Measurements from ENCODE around the gene NUP54. TPM values are rescaled to one million over a fixed set of nuclear protein-coding genes. Genes with fewer than 3 reads are reported as not detected.

NUP54 gene
- total RNA-seq, 4 donors from 2014 or later = 27.4 to 36.5 (median 31.0) TPM

GRCh38 chr4:76095568-76095967 is 52.6 kb downstream of the NUP54 start:
- no peak overlapping the region for H3K4me3 ChIP-seq (ENCODE audit: low read depth, poor library complexity, severe bottlenecking)
- no peak for TF ChIP-seq CTCF (IDR thresholded peaks at IDR 0.05)
- TF ChIP-seq POLR2A (IDR thresholded peaks at IDR 0.05) = no peak
- intact Hi-C loops (cut with DNase I; ENCODE audit: low total_unique reads) = no loop called here
- no peak for DNase-seq (ENCODE audit: low spot score in 2 of 2)

- 66 to 67% methylated on average over 2 of the region's 2 CpGs for WGBS, 2 donors
- H3K4me3 ChIP-seq (ENCODE audit: low read depth, poor library complexity, severe bottlenecking) = no peak overlapping the region
- intact Hi-C loops (cut with DNase I; ENCODE audit: low total_unique reads) = no loop called here
- DNase-seq (ENCODE audit: low spot score in 2 of 2) = no peak
- TF ChIP-seq POLR2A (IDR thresholded peaks at IDR 0.05) (no peak), CTCF (IDR thresholded peaks at IDR 0.05) (no peak)
These were observed 57.1 kb downstream of the NUP54 start for GRCh38 chr4:76091052-76091451.

DNA sequence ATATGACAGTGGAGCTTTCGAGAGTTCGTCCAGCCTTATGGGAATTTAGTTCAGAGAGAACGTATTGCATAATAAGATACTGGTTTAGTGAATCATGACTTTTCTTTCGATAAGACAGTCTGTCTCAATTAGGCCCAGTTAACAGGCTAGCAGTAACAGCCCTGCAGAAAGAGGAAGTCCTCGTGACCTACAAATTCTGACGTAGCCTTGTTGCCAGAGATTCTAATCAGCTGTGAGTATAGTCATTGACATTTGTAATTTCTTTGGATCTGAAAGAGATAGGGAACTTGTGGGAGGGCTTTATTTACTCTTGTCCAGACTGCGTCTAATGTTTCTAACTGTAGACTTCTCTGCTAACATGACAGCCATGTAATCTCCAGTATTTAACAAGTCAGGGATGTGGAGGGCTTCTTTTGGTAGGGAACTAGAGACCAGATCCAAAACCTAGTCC is 57.9 kb downstream of the NUP54 start:
- peak in 1 of 2 donors; percentile 65 for DNase-seq (ENCODE audit: low spot score in 2 of 2)

DNA sequence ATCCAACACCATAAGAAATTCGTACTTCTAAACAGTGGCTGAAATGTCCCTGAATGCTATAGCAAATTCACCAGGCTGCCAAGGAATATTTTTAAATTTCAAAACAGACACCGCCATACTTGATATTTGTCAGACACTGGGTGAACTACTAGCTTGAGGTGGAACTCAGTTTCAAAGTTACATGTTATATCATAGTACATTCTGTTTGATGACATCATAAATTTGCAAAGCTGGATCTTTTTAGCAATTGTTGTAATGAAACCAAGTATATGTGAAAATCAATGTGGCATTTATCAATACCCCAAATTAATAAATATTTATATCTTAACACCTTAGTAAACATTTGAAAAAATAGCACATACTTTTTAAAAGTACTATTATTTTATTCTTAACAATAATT is 59.5 kb downstream of the NUP54 start:
- no peak for DNase-seq (ENCODE audit: low spot score in 2 of 2)
- 90 to 94% methylated on average over 2 of the region's 2 CpGs for WGBS, 2 donors
- H3K4me3 ChIP-seq (ENCODE audit: low read depth, poor library complexity, severe bottlenecking) = no peak overlapping the region
- no peak for TF ChIP-seq POLR2A (IDR thresholded peaks at IDR 0.05)
- no peak for TF ChIP-seq CTCF (IDR thresholded peaks at IDR 0.05)
- intact Hi-C loops (cut with DNase I; ENCODE audit: low total_unique reads) = no loop called here

More for the DNA sequence above, 57.9 kb downstream of the NUP54 start:
- TF ChIP-seq POLR2A (IDR thresholded peaks at IDR 0.05) (no peak), CTCF (IDR thresholded peaks at IDR 0.05) (no peak)
- no peak overlapping the region for H3K4me3 ChIP-seq (ENCODE audit: low read depth, poor library complexity, severe bottlenecking)
- intact Hi-C loops (cut with DNase I; ENCODE audit: low total_unique reads) = no loop called here
- 33 to 45% methylated on average over 7 of the region's 7 CpGs for WGBS, 2 donors

GRCh38 chr4:76087007-76087769 is 61.0 kb downstream of the NUP54 start:
- WGBS, 2 donors = 30 to 36% methylated on average over 13 of the region's 13 CpGs
- DNase-seq (ENCODE audit: low spot score in 2 of 2) = peak in 1 of 2 donors; percentile 24
- no peak overlapping the region for H3K4me3 ChIP-seq (ENCODE audit: low read depth, poor library complexity, severe bottlenecking)
- intact Hi-C loops (cut with DNase I; ENCODE audit: low total_unique reads) = no loop called here
- TF ChIP-seq POLR2A (IDR thresholded peaks at IDR 0.05) (no peak), CTCF (IDR thresholded peaks at IDR 0.05) (no peak)

DNA sequence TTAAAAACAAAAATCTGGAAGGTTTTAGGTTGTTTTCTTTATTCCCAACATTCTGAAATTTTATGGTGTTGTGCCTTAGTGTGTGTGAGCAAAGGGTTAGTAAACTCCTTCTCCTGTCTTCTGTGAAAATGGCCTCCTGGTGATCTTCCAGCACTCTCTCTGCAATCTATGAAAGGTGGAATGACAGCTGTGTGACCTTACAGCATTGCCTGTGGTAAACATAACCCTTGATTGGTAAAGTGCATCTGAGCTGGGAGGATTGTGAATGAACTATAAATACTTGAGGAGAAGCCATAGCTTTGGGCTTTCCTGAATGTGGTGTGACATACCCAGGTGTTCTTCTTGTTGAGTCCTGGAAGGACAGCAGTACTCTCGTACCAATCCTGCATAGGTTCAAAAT is 63.7 kb downstream of the NUP54 start:
- no peak for TF ChIP-seq CTCF (IDR thresholded peaks at IDR 0.05)
- TF ChIP-seq POLR2A (IDR thresholded peaks at IDR 0.05) = no peak
- DNase-seq (ENCODE audit: low spot score in 2 of 2) = no peak
- intact Hi-C loops (cut with DNase I; ENCODE audit: low total_unique reads) = no loop called here
- H3K4me3 ChIP-seq (ENCODE audit: low read depth, poor library complexity, severe bottlenecking) = no peak overlapping the region
- 88% methylated on average over 1 of the region's 1 CpG for WGBS, 2 donors
